ENCODE results near the gene HNF4A.

The HNF4A gene

DNA sequence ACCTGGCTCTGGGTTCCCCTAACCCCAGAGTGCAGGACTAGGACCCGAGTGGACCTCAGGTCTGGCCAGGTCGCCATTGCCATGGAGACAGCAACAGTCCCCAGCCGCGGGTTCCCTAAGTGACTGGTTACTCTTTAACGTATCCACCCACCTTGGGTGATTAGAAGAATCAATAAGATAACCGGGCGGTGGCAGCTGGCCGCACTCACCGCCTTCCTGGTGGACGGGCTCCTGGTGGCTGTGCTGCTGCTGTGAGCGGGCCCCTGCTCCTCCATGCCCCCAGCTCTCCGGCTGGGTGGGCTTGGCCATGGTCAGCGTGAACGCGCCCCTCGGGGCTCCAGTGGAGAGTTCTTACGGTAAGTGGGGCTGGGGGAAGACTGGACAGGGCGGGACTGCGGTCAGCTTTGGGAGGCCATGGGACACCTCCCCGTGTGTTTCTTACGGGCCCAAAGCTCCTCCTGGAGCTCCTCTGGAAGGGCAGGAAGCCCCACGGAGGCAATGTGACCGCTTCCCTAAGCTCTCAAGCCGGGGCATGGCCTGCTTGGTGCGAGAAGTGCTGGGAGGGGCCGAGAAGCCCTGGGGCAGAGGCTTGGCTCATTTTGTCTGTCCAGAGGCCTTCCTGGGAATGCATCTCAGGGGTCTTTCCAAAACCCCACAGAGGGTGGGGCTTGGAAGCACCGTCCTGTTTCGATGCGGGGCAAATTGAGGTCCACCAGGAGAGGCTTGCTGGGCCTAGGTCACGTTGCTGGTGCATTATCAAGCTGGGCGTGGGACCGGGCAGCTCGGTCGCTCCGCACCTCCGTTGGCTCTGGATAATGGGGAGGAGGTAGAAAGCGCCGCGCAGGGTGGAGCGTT lies at the start of gene HNF4A:
TSS of gene HNF4A (plus strand) at position 202 of the 855 bp plus-strand sequence. CDS start at position 308, 106 bp downstream.
- no peak within 1 kb of the TSS for H2AFZ ChIP-seq (ENCODE audit: low read length)
- H3K4me2 ChIP-seq (ENCODE audit: low read length), result no peak within 1 kb of the TSS
- H3K9ac ChIP-seq (ENCODE audit: low read length), result no peak within 1 kb of the TSS
- H3K4me3 ChIP-seq (ENCODE audit: low read depth, low read length, poor library complexity, severe bottlenecking), result no peak within 1 kb of the TSS
- TF ChIP-seq, protein P1, sequence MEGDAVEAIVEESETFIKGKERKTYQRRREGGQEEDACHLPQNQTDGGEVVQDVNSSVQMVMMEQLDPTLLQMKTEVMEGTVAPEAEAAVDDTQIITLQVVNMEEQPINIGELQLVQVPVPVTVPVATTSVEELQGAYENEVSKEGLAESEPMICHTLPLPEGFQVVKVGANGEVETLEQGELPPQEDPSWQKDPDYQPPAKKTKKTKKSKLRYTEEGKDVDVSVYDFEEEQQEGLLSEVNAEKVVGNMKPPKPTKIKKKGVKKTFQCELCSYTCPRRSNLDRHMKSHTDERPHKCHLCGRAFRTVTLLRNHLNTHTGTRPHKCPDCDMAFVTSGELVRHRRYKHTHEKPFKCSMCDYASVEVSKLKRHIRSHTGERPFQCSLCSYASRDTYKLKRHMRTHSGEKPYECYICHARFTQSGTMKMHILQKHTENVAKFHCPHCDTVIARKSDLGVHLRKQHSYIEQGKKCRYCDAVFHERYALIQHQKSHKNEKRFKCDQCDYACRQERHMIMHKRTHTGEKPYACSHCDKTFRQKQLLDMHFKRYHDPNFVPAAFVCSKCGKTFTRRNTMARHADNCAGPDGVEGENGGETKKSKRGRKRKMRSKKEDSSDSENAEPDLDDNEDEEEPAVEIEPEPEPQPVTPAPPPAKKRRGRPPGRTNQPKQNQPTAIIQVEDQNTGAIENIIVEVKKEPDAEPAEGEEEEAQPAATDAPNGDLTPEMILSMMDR (IDR thresholded peaks at IDR 0.05; ENCODE audit: low read length), result no peak
- no peak for TF ChIP-seq EZH2 (IDR thresholded peaks at IDR 0.05; ENCODE audit: borderline replicate concordance, low read length)
- H3K4me1 ChIP-seq (ENCODE audit: insufficient read depth, low read length, severe bottlenecking), result no peaks in the 10 kb centered on the region
- no peaks in the 10 kb centered on the region for H4K20me1 ChIP-seq (ENCODE audit: insufficient read depth, low read length)
- H3K9me2 ChIP-seq (ENCODE audit: low read depth, low read length), result no peaks in the 10 kb centered on the region
- no peaks in the 10 kb centered on the region for H3K79me2 ChIP-seq (ENCODE audit: insufficient read depth, low read length)
- no peaks in the 10 kb centered on the region for H3K9me3 ChIP-seq (ENCODE audit: low read length)
- H3K36me3 ChIP-seq (ENCODE audit: insufficient read depth, low read length), result no peaks in the 10 kb centered on the region
- no peak within 1 kb of the TSS for H3K27ac ChIP-seq (ENCODE audit: low read depth, low read length, poor library complexity, severe bottlenecking)
- H3F3A ChIP-seq (ENCODE audit: insufficient read depth, low read length), result no peaks in the 10 kb centered on the region
- 0 out of 2 replicates have a peak, but pooled peaks cover 3% of the 10 kb centered on the region for H3K27me3 ChIP-seq (ENCODE audit: insufficient read depth, low read length)

DNA sequence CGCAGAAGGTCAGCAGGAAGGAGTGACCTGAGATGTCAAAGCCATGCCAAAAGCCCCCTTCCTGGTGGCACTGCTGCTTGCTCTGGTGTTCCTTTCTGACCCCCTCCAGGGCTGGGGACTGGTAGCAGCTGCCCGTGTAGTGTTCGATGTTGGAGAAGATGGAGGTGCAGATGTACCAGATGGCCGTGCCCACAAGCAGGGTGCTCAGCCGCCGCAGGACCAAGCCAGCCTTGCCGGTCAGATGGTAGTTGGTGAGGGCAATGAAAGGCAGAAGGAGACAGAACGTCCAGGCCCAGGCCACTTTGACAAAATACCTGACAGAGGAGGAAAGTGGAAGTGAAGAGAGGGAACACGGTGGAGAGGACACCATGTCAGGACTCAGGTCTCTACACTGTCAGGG lies 48.6 kb upstream of the HNF4A start:
- no peaks in the 10 kb centered on the region for H3K36me3 ChIP-seq (ENCODE audit: insufficient read depth, low read length)
- peaks cover 10% of the 10 kb centered on the region for H3K4me1 ChIP-seq (ENCODE audit: insufficient read depth, low read length, severe bottlenecking)
- no peak overlapping the region for H2AFZ ChIP-seq (ENCODE audit: low read length)
- no peak overlapping the region for H3K4me2 ChIP-seq (ENCODE audit: low read length)
- TF ChIP-seq EZH2 (IDR thresholded peaks at IDR 0.05; ENCODE audit: borderline replicate concordance, low read length), result no peak
- TF ChIP-seq, protein P1 (IDR thresholded peaks at IDR 0.05; ENCODE audit: low read length), result no peak
- H3K9me3 ChIP-seq (ENCODE audit: low read length), result no peaks in the 10 kb centered on the region
- H4K20me1 ChIP-seq (ENCODE audit: insufficient read depth, low read length), result no peaks in the 10 kb centered on the region
- no peaks in the 10 kb centered on the region for H3K79me2 ChIP-seq (ENCODE audit: insufficient read depth, low read length)
- no peaks in the 10 kb centered on the region for H3F3A ChIP-seq (ENCODE audit: insufficient read depth, low read length)
- H3K9me2 ChIP-seq (ENCODE audit: low read depth, low read length), result no peaks in the 10 kb centered on the region
- H3K27ac ChIP-seq (ENCODE audit: low read depth, low read length, poor library complexity, severe bottlenecking), result no peak overlapping the region
- no peaks in the 10 kb centered on the region for H3K27me3 ChIP-seq (ENCODE audit: insufficient read depth, low read length)
- H3K4me3 ChIP-seq (ENCODE audit: low read depth, low read length, poor library complexity, severe bottlenecking), result no peak overlapping the region
- H3K9ac ChIP-seq (ENCODE audit: low read length), result no peak overlapping the region

DNA sequence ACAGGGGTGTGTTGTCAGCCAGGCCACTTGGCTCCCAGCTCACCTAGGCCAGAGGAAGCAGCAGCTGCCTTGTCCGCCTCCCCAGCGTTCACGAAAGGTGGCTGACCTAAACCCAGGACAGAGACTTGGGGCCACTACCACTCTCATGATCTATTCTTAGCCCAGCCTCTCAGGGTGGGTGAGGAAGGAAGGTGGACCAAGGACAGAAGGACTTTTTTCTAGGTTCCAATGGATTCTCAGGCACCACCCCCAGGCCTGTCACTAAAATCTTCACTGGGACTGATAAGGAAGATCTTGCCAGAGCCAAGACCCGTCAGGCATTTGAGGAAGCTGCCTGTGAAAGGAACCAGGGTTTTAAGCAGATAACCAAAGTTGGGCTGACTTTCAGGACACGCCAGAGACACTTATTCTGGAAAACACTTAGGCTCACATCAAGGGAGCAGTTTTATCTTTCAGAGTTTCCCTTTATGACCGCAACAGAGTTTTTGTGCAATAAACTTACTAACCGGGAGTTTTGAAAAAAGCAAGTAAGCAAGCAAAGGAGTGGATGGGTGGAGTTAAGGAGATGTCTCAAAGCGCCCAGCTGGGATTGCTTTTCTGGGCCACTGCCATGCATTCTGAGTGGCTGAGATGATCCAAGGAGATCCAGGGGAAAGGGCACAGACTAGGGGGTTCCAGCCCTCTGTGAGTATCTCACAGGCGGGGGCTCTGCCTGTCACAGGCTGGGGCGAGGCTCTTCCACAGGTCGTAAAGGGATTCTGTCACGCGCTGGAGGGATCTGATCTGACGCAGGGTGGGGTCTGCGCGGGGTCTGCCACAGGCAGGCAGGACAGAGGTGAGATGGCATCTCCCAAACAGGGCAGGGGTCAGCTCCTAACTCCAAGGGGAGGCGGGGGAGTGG lies 45.5 kb upstream of the HNF4A start:
- Histone ChIP-seq H3K9me3 (ENCODE audit: low read length) (no peaks in the 10 kb centered on the region), H3K4me3 (ENCODE audit: low read depth, low read length, poor library complexity, severe bottlenecking) (peak overlapping the region; percentile 69), H3K9ac (ENCODE audit: low read length) (peak overlapping the region; percentile 69; the same call in 1 of the 2 replicates), H3K79me2 (ENCODE audit: insufficient read depth, low read length) (no peaks in the 10 kb centered on the region), H3K4me2 (ENCODE audit: low read length) (peak overlapping the region; percentile 79), H3K36me3 (ENCODE audit: insufficient read depth, low read length) (no peaks in the 10 kb centered on the region), H3K27ac (ENCODE audit: low read depth, low read length, poor library complexity, severe bottlenecking) (no peak overlapping the region), H4K20me1 (ENCODE audit: insufficient read depth, low read length) (no peaks in the 10 kb centered on the region), H3F3A (ENCODE audit: insufficient read depth, low read length) (no peaks in the 10 kb centered on the region), H3K4me1 (ENCODE audit: insufficient read depth, low read length, severe bottlenecking) (peaks cover 10% of the 10 kb centered on the region), H3K9me2 (ENCODE audit: low read depth, low read length) (no peaks in the 10 kb centered on the region), H3K27me3 (ENCODE audit: insufficient read depth, low read length) (no peaks in the 10 kb centered on the region), H2AFZ (ENCODE audit: low read length) (no peak overlapping the region)
- TF ChIP-seq EZH2 (IDR thresholded peaks at IDR 0.05; ENCODE audit: borderline replicate concordance, low read length), result no peak
- TF ChIP-seq, protein P1 (IDR thresholded peaks at IDR 0.05; ENCODE audit: low read length), result no peak

Data from OCI-LY1 (cell line).